ENCODE data around the gene PROC.
"Not testable (repeated sequence)": the region's sequence is repeated elsewhere in the genome, so short reads cannot be mapped to it uniquely, and the experiment has no call there.

The PROC gene

GRCh38 chr2:127408004-127408806 lies 10.0 kb upstream of the PROC start:
- peak overlapping the region; percentile 51 for H3K27ac ChIP-seq (ENCODE audit: low read length)
- H3K4me3 ChIP-seq (ENCODE audit: low read depth in 1 of 2, low read length in 2 of 2) = peak overlapping the region in 1 of 2 donors; percentile 53
- H3K9me3 ChIP-seq (ENCODE audit: control insufficient read depth in 1 of 2, low read length in 2 of 2) = no peaks in the 10 kb centered on the region
- peaks cover 10 to 15% of the 10 kb centered on the region in 2 donors for H3K4me1 ChIP-seq (ENCODE audit: control insufficient read depth in 1 of 2, insufficient read depth in 2 of 2, low read length in 2 of 2)
- H3K36me3 ChIP-seq (ENCODE audit: control insufficient read depth in 1 of 2, insufficient read depth in 2 of 2, low read length in 2 of 2) = no peaks in the 10 kb centered on the region
- no peaks in the 10 kb centered on the region for H3K27me3 ChIP-seq (ENCODE audit: low read depth, low read length)

- Histone ChIP-seq H3K27me3 (ENCODE audit: low read depth, low read length) (no peaks in the 10 kb centered on the region), H3K9me3 (ENCODE audit: control insufficient read depth in 1 of 2, low read length in 2 of 2) (no peaks in the 10 kb centered on the region), H3K27ac (ENCODE audit: low read length) (peak overlapping the region; percentile 51), H3K36me3 (ENCODE audit: control insufficient read depth in 1 of 2, insufficient read depth in 2 of 2, low read length in 2 of 2) (no peaks in the 10 kb centered on the region), H3K4me1 (ENCODE audit: control insufficient read depth in 1 of 2, insufficient read depth in 2 of 2, low read length in 2 of 2) (peaks cover 10 to 15% of the 10 kb centered on the region in 2 donors), H3K4me3 (ENCODE audit: low read depth in 1 of 2, low read length in 2 of 2) (peak overlapping the region in 1 of 2 donors; percentile 53)
Observed at GRCh38 chr2:127408807-127409099, 9.5 kb upstream of the PROC start.

- peaks cover 10 to 15% of the 10 kb centered on the region in 2 donors for H3K4me1 ChIP-seq (ENCODE audit: control insufficient read depth in 1 of 2, insufficient read depth in 2 of 2, low read length in 2 of 2)
- H3K27ac ChIP-seq (ENCODE audit: low read length); H3K27me3 ChIP-seq (ENCODE audit: low read depth, low read length): not testable (repeated sequence)
Observed at GRCh38 chr2:127409716-127410115, 8.5 kb upstream of the PROC start.

GRCh38 chr2:127410871-127411652 lies 7.2 kb upstream of the PROC start:
- no peaks in the 10 kb centered on the region for H3K27me3 ChIP-seq (ENCODE audit: low read depth, low read length)
- H3K9me3 ChIP-seq (ENCODE audit: control insufficient read depth in 1 of 2, low read length in 2 of 2) = no peaks in the 10 kb centered on the region
- H3K27ac ChIP-seq (ENCODE audit: low read length) = no peak overlapping the region
- no peaks in the 10 kb centered on the region for H3K36me3 ChIP-seq (ENCODE audit: control insufficient read depth in 1 of 2, insufficient read depth in 2 of 2, low read length in 2 of 2)
- H3K4me1 ChIP-seq (ENCODE audit: control insufficient read depth in 1 of 2, insufficient read depth in 2 of 2, low read length in 2 of 2) = peaks cover 10 to 18% of the 10 kb centered on the region in 2 donors
- H3K4me3 ChIP-seq (ENCODE audit: low read depth in 1 of 2, low read length in 2 of 2) = no peak overlapping the region

More at GRCh38 chr2:127409716-127410115, 8.5 kb upstream of the PROC start:
- H3K4me3 ChIP-seq (ENCODE audit: low read depth in 1 of 2, low read length in 2 of 2); H3K36me3 ChIP-seq (ENCODE audit: control insufficient read depth in 1 of 2, insufficient read depth in 2 of 2, low read length in 2 of 2); H3K9me3 ChIP-seq (ENCODE audit: control insufficient read depth in 1 of 2, low read length in 2 of 2): not testable (repeated sequence)

GRCh38 chr2:127411653-127412369 lies 6.4 kb upstream of the PROC start:
- Histone ChIP-seq H3K9me3 (ENCODE audit: control insufficient read depth in 1 of 2, low read length in 2 of 2) (no peaks in the 10 kb centered on the region), H3K36me3 (ENCODE audit: control insufficient read depth in 1 of 2, insufficient read depth in 2 of 2, low read length in 2 of 2) (no peaks in the 10 kb centered on the region), H3K27ac (ENCODE audit: low read length) (no peak overlapping the region), H3K27me3 (ENCODE audit: low read depth, low read length) (no peaks in the 10 kb centered on the region), H3K4me1 (ENCODE audit: control insufficient read depth in 1 of 2, insufficient read depth in 2 of 2, low read length in 2 of 2) (peaks cover 10 to 22% of the 10 kb centered on the region in 2 donors), H3K4me3 (ENCODE audit: low read depth in 1 of 2, low read length in 2 of 2) (no peak overlapping the region)

GRCh38 chr2:127413200-127413599 lies 5.0 kb upstream of the PROC start:
- no peak overlapping the region for H3K27ac ChIP-seq (ENCODE audit: low read length)
- no peak overlapping the region for H3K4me3 ChIP-seq (ENCODE audit: low read depth in 1 of 2, low read length in 2 of 2)
- peaks cover 6% of the 10 kb centered on the region for H3K27me3 ChIP-seq (ENCODE audit: low read depth, low read length)
- peaks cover 5 to 18% of the 10 kb centered on the region in 2 donors for H3K4me1 ChIP-seq (ENCODE audit: control insufficient read depth in 1 of 2, insufficient read depth in 2 of 2, low read length in 2 of 2)
- H3K36me3 ChIP-seq (ENCODE audit: control insufficient read depth in 1 of 2, insufficient read depth in 2 of 2, low read length in 2 of 2) = no peaks in the 10 kb centered on the region
- H3K9me3 ChIP-seq (ENCODE audit: control insufficient read depth in 1 of 2, low read length in 2 of 2) = no peaks in the 10 kb centered on the region

GRCh38 chr2:127413782-127414637 lies 4.2 kb upstream of the PROC start:
- Histone ChIP-seq H3K4me1 (ENCODE audit: control insufficient read depth in 1 of 2, insufficient read depth in 2 of 2, low read length in 2 of 2) (peaks cover 5 to 18% of the 10 kb centered on the region in 2 donors), H3K27ac (ENCODE audit: low read length) (no peak overlapping the region), H3K27me3 (ENCODE audit: low read depth, low read length) (peaks cover 6% of the 10 kb centered on the region), H3K4me3 (ENCODE audit: low read depth in 1 of 2, low read length in 2 of 2) (no peak overlapping the region), H3K36me3 (ENCODE audit: control insufficient read depth in 1 of 2, insufficient read depth in 2 of 2, low read length in 2 of 2) (no peaks in the 10 kb centered on the region), H3K9me3 (ENCODE audit: control insufficient read depth in 1 of 2, low read length in 2 of 2) (no peaks in the 10 kb centered on the region)

GRCh38 chr2:127414638-127415592 lies 3.3 kb upstream of the PROC start:
- H3K4me3 ChIP-seq (ENCODE audit: low read depth in 1 of 2, low read length in 2 of 2) = no peak overlapping the region
- H3K27me3 ChIP-seq (ENCODE audit: low read depth, low read length) = peaks cover 6% of the 10 kb centered on the region
- H3K9me3 ChIP-seq (ENCODE audit: control insufficient read depth in 1 of 2, low read length in 2 of 2) = no peaks in the 10 kb centered on the region
- H3K4me1 ChIP-seq (ENCODE audit: control insufficient read depth in 1 of 2, insufficient read depth in 2 of 2, low read length in 2 of 2) = peaks cover 5 to 18% of the 10 kb centered on the region in 2 donors
- H3K36me3 ChIP-seq (ENCODE audit: control insufficient read depth in 1 of 2, insufficient read depth in 2 of 2, low read length in 2 of 2) = no peaks in the 10 kb centered on the region
- no peak overlapping the region for H3K27ac ChIP-seq (ENCODE audit: low read length)

GRCh38 chr2:127415593-127416505 lies 2.4 kb upstream of the PROC start:
- H3K36me3 ChIP-seq (ENCODE audit: control insufficient read depth in 1 of 2, insufficient read depth in 2 of 2, low read length in 2 of 2) = no peaks in the 10 kb centered on the region
- H3K27ac ChIP-seq (ENCODE audit: low read length) = no peak overlapping the region
- H3K4me1 ChIP-seq (ENCODE audit: control insufficient read depth in 1 of 2, insufficient read depth in 2 of 2, low read length in 2 of 2) = peaks cover 5 to 16% of the 10 kb centered on the region in 2 donors
- peak overlapping the region; percentile 57 to 58 for H3K4me3 ChIP-seq (ENCODE audit: low read depth in 1 of 2, low read length in 2 of 2)
- H3K9me3 ChIP-seq (ENCODE audit: control insufficient read depth in 1 of 2, low read length in 2 of 2) = no peaks in the 10 kb centered on the region
- peaks cover 6% of the 10 kb centered on the region for H3K27me3 ChIP-seq (ENCODE audit: low read depth, low read length)
